ENCODE measurements around the gene SLIT3. TPM values are rescaled to one million over a fixed set of nuclear protein-coding genes. Genes with fewer than 3 reads are reported as not detected.
A peak's percentile ranks its signal among the peaks of the same experiment; 100 is the strongest.

The SLIT3 gene
- total RNA-seq, 4 donors from 2014 or later = 28.4 to 77.2 (median 63.8) TPM

DNA sequence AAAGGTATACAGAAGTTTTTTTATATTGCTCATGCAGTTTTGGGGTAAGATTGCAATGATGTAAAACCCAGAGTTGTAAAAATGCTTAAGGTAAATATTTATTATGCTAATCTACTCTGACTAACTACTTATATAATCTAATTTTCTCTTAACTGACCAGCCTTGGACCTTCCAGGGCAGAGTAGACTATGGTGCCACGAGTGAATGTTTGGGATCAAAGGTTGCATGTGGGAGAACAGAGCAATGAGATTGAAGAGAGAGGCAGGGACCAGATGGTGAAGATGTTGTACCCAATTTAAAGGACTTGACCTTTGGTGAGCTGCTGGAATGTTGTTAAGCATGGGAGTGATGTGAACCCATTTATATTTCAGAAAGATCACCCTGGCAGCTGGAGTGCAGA lies 686.9 kb downstream of the SLIT3 start:
- H3K9me3 ChIP-seq = no peaks in the 10 kb centered on the region
- 75 to 77% methylated on average over 1 of the region's 1 CpG for WGBS, 2 donors
- no peak overlapping the region for H3K4me3 ChIP-seq (replicated peaks in 1 of 3)
- intact Hi-C loops (cut with DNase I) = no loop called here
- no peaks in the 10 kb centered on the region for H3K36me3 ChIP-seq
- H3K27ac ChIP-seq = no peak overlapping the region
- no peak for DNase-seq
- H3K27me3 ChIP-seq = no peaks in the 10 kb centered on the region
- no peak for TF ChIP-seq POLR2A (IDR thresholded peaks at IDR 0.05)
- TF ChIP-seq, protein P1, sequence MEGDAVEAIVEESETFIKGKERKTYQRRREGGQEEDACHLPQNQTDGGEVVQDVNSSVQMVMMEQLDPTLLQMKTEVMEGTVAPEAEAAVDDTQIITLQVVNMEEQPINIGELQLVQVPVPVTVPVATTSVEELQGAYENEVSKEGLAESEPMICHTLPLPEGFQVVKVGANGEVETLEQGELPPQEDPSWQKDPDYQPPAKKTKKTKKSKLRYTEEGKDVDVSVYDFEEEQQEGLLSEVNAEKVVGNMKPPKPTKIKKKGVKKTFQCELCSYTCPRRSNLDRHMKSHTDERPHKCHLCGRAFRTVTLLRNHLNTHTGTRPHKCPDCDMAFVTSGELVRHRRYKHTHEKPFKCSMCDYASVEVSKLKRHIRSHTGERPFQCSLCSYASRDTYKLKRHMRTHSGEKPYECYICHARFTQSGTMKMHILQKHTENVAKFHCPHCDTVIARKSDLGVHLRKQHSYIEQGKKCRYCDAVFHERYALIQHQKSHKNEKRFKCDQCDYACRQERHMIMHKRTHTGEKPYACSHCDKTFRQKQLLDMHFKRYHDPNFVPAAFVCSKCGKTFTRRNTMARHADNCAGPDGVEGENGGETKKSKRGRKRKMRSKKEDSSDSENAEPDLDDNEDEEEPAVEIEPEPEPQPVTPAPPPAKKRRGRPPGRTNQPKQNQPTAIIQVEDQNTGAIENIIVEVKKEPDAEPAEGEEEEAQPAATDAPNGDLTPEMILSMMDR (IDR thresholded peaks at IDR 0.05) = no peak
- H3K4me1 ChIP-seq = no peaks in the 10 kb centered on the region

DNA sequence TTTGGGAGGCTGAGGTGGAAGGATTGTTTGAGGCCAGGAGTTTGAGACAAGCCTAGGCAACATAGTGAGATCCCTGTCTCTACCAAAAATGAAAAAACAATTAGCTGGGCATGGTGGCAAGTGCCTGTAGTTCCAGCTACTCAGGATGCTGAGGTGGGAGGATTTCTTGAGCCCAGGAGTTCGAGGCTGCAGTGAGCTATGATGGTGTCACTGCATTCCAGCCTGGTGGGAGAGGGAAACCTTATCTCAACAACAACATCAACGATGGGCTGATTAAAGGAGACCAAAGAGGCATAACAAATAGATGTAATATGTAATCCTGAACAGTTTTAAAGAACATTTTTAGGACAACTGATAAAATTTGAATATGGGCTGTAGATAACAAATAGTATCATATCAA lies 687.5 kb downstream of the SLIT3 start:
- TF ChIP-seq, protein P1 (IDR thresholded peaks at IDR 0.05) = no peak
- no peak for TF ChIP-seq POLR2A (IDR thresholded peaks at IDR 0.05)
- Histone ChIP-seq H3K9me3 (no peaks in the 10 kb centered on the region), H3K27me3 (no peaks in the 10 kb centered on the region), H3K36me3 (no peaks in the 10 kb centered on the region), H3K4me1 (no peaks in the 10 kb centered on the region), H3K4me3 (replicated peaks in 1 of 3) (no peak overlapping the region), H3K27ac (no peak overlapping the region)
- DNase-seq = no peak
- 43 to 45% methylated on average over 2 of the region's 2 CpGs for WGBS, 2 donors
- intact Hi-C loops (cut with DNase I) = no loop called here

DNA sequence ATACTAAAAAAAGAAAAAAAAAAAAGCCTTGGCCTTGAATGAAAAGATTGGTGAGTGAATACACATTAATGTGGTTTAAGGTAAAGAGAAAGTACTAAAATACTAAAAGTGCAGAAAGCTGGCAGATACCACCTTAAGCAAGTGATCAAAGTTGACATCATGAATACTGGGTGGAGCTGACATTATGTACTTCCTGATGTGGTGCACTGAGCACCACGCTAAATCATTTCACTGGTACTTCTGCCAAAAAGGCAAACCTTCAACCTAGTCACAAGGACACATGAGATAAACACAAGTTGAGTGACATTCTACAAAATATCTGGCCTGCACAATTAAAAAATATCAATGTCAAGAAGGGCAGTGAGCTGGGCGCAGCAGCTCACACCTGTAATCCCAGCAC lies 687.9 kb downstream of the SLIT3 start:
- Histone ChIP-seq H3K4me3 (replicated peaks in 1 of 3) (no peak overlapping the region), H3K4me1 (no peaks in the 10 kb centered on the region), H3K27me3 (no peaks in the 10 kb centered on the region), H3K9me3 (no peaks in the 10 kb centered on the region), H3K27ac (no peak overlapping the region), H3K36me3 (no peaks in the 10 kb centered on the region)
- intact Hi-C loops (cut with DNase I) = no loop called here
- TF ChIP-seq, protein P1 (IDR thresholded peaks at IDR 0.05) = no peak
- TF ChIP-seq POLR2A (IDR thresholded peaks at IDR 0.05) = no peak
- no peak for DNase-seq
- WGBS, 2 donors = 44 to 69% methylated on average over 2 of the region's 2 CpGs

DNA sequence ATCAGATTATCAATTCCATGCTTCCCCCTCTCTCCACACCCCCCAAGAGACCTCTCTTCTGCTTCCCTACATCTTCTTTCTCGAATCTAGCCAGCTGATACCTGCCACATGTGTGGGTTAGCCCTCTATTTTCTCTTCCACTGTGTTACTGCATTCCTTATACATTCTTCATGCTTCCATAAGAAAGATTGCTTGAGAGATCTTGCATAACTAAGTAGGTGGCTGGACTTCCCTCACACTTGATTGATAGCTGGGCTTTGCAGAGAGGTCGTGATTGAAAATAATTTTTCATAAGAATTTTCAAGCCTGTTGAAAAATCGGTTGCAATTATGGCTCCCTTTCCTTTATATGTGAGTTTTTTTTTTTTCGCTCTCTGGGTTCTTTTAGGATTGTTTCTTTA lies 688.8 kb downstream of the SLIT3 start:
- intact Hi-C loops (cut with DNase I) = no loop called here

More for the DNA sequence above, 688.8 kb downstream of the SLIT3 start:
- no peak for TF ChIP-seq POLR2A (IDR thresholded peaks at IDR 0.05)
- TF ChIP-seq, protein P1 (IDR thresholded peaks at IDR 0.05) = no peak
- 68 to 73% methylated on average over 4 of the region's 4 CpGs for WGBS, 2 donors
- no peak overlapping the region for H3K27ac ChIP-seq
- H3K4me1 ChIP-seq = no peaks in the 10 kb centered on the region
- H3K27me3 ChIP-seq = no peaks in the 10 kb centered on the region
- DNase-seq = no peak
- no peaks in the 10 kb centered on the region for H3K36me3 ChIP-seq
- no peak overlapping the region for H3K4me3 ChIP-seq (replicated peaks in 1 of 3)
- H3K9me3 ChIP-seq = no peaks in the 10 kb centered on the region

MicroRNA genes within 50 kb of the gene (microRNA counts, 767-probe panel; counts per million panel counts)
- microRNA hsa-miR-585 = 0 to 1,906 counts per million in 2 donors

Small RNA genes lying within 50 kb of the gene (microRNA-seq; reads per million reads assigned to microRNA genes)
- gene MIR218-2 (2.9 reads per million), gene MIR585 (36.2 reads per million, percentile 43 among the genes with 10 or more reads in this experiment)

Small RNA genes lying within 50 kb of the gene (small RNA-seq; reads per million reads assigned to genes)
- gene MIR218-2 = not detected
- not detected for gene MIR585
- not detected for gene RF00019
